ENCODE measurements around the gene FN3KRP. TPM values are rescaled to one million over a fixed set of nuclear protein-coding genes. Genes with fewer than 3 reads are reported as not detected.

FN3KRP gene
- total and polyA plus RNA-seq, 8 donors, result 24.7 to 55.6 (median 49.8) TPM

DNA sequence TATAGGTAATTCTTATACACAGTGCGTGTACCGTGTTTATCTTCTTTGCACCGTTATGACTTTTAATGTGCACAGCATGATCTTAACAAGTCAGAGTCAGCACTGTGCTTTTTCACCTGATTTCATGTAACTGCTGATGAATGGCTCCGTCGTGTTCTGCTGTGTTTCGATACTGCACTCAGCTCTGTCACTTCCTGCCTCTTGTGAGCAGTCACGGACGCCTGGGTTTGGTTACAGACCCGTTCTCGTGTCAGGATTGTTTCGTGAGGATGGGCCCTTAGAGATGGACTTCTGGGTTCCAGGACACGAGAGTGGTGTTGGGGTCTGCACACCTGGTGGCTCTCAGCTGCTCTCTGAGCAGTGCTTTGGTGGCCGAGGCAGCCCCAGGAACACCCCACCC lies 59.9 kb downstream of the FN3KRP start:
- intact Hi-C loops (cut with DNase I), result no loop called here
- H3K4me3 ChIP-seq, result no peak overlapping the region
- H3K27ac ChIP-seq, result no peak overlapping the region
- no peaks in the 10 kb centered on the region for H3K9me3 ChIP-seq
- no peaks in the 10 kb centered on the region for H3K27me3 ChIP-seq
- ATAC-seq (no peak), DNase-seq (no peak)
- H3K36me3 ChIP-seq, result peaks cover 0 to 25% of the 10 kb centered on the region in 2 donors
- TF ChIP-seq, protein P1, sequence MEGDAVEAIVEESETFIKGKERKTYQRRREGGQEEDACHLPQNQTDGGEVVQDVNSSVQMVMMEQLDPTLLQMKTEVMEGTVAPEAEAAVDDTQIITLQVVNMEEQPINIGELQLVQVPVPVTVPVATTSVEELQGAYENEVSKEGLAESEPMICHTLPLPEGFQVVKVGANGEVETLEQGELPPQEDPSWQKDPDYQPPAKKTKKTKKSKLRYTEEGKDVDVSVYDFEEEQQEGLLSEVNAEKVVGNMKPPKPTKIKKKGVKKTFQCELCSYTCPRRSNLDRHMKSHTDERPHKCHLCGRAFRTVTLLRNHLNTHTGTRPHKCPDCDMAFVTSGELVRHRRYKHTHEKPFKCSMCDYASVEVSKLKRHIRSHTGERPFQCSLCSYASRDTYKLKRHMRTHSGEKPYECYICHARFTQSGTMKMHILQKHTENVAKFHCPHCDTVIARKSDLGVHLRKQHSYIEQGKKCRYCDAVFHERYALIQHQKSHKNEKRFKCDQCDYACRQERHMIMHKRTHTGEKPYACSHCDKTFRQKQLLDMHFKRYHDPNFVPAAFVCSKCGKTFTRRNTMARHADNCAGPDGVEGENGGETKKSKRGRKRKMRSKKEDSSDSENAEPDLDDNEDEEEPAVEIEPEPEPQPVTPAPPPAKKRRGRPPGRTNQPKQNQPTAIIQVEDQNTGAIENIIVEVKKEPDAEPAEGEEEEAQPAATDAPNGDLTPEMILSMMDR (IDR thresholded peaks at IDR 0.05), result no peak
- peaks cover 5 to 10% of the 10 kb centered on the region in 2 donors for H3K4me1 ChIP-seq

Small RNA genes lying within 50 kb of the gene (microRNA-seq; reads per million reads assigned to microRNA genes)
- 0.34 to 0.68 reads per million in 2 donors for gene MIR4525

Other genes starting within 250 kb of the FN3KRP start
- gene FOXK2, start 197.0 kb upstream of the FN3KRP start, total RNA-seq, result 10 to 100 TPM; 50.4 to 57.0 TPM
- gene FOXK2, start 197.0 kb upstream of the FN3KRP start, polyA plus RNA-seq (ENCODE audit: insufficient read length in 6 of 6), result 10 to 100 TPM; 31.2 to 46.3 (median 35.2) TPM
- 10 to 100 TPM; 46.8 to 64.6 TPM for gene WDR45B, start 68.3 kb upstream of the FN3KRP start, total RNA-seq
- 10 to 100 TPM; 77.0 to 93.1 (median 83.9) TPM for gene WDR45B, start 68.3 kb upstream of the FN3KRP start, polyA plus RNA-seq (ENCODE audit: insufficient read length in 6 of 6)
- 10 to 100 TPM in 1 of 2 donors, 1 to 10 TPM in 1; 6.8 to 10.2 TPM for gene RAB40B, start 18.0 kb upstream of the FN3KRP start, total RNA-seq
- 10 to 100 TPM; 18.6 to 25.7 (median 19.9) TPM for gene RAB40B, start 18.0 kb upstream of the FN3KRP start, polyA plus RNA-seq (ENCODE audit: insufficient read length in 6 of 6)
- gene FN3K, start 18.9 kb downstream of the FN3KRP start, total RNA-seq, result 10 to 100 TPM; 17.7 to 28.1 TPM
- 10 to 100 TPM; 12.8 to 21.9 (median 20.5) TPM for gene FN3K, start 18.9 kb downstream of the FN3KRP start, polyA plus RNA-seq (ENCODE audit: insufficient read length in 6 of 6)
- 10 to 100 TPM; 87.2 to 89.6 TPM for gene TBCD, start 35.4 kb downstream of the FN3KRP start, total RNA-seq
- gene TBCD, start 35.4 kb downstream of the FN3KRP start, polyA plus RNA-seq (ENCODE audit: insufficient read length in 6 of 6), result 100 to 1,000 TPM in 5 of 6 donors, 10 to 100 TPM in 1; 97.8 to 133 (median 108) TPM
- 1 to 10 TPM; 1.6 to 3.4 TPM for gene ZNF750, start 123.3 kb downstream of the FN3KRP start, total RNA-seq
- under 1 TPM; 0.38 to 0.88 (median 0.60) TPM for gene ZNF750, start 123.3 kb downstream of the FN3KRP start, polyA plus RNA-seq (ENCODE audit: insufficient read length in 6 of 6)